T-helper 2 cell treated with Interferon-gamma antibody and Interleukin-4, amounts not matched to agents 5 μg/mL and 100 μg/mL, for 36 hours (primary cell): ENCODE measurements around the gene PSME3IP1.

Experiments
- DNase-seq: peaks from one replicate; pipeline ENCODE4 v3.0.0; 2021; ENCODE audit warnings: low spot score
- H3K27ac Mint-ChIP-seq: one replicate; pipeline ENCODE4 v1.8.0; 2021; ENCODE audit warnings: mild to moderate bottlenecking, mixed read lengths
- H3K27me3 Mint-ChIP-seq: one replicate; pipeline ENCODE4 v1.8.0; 2021; ENCODE audit warnings: low read depth, mixed read lengths
- H3K36me3 Mint-ChIP-seq: one replicate; pipeline ENCODE4 v1.8.0; 2021; ENCODE audit warnings: low read depth, mixed read lengths
- H3K4me1 Mint-ChIP-seq: one replicate; pipeline ENCODE4 v1.8.0; 2021; ENCODE audit warnings: low read depth, mixed read lengths
- H3K4me3 Mint-ChIP-seq: one replicate; pipeline ENCODE4 v1.8.0; 2022; ENCODE audit warnings: mild to moderate bottlenecking, moderate library complexity, mixed read lengths
- H3K9me3 Mint-ChIP-seq: one replicate; pipeline ENCODE4 v1.8.0; 2021; ENCODE audit warnings: mixed read lengths

The PSME3IP1 gene

DNA sequence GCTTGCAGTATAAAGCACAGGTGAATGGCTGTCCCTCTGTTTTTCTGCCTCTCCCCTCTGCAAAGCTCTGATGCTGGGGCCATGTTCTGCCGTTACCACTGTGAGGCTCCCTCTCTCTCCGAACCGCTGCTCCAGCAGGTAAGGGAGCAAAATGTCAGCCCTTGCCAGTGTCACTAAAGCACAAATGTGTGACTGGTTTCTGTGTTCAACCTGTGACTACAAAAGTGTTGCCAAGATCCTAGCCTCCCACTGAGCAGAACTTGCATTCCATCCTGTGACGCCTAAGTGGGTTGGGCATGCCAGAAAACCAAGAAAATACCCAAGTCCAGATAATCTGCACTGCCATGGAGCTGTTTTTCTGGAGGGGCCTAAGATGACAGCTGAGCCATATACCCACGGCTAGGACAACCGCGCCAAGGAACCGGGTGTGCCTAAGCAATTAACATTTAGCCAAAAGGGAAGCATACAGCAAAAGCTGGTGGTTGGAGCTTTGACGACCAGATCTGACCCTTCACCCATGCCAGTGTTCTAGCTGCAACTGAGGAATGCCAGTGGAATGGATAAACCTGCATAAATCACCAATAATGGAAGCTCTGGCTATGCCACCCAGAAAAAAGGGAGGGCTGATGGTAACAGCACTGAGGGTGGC is 35.0 kb downstream of the PSME3IP1 start:
- no peak for DNase-seq
- Mint-ChIP-seq H3K4me3 (no peak overlapping the region), H3K27ac (peak overlapping the region; percentile 32)

DNA sequence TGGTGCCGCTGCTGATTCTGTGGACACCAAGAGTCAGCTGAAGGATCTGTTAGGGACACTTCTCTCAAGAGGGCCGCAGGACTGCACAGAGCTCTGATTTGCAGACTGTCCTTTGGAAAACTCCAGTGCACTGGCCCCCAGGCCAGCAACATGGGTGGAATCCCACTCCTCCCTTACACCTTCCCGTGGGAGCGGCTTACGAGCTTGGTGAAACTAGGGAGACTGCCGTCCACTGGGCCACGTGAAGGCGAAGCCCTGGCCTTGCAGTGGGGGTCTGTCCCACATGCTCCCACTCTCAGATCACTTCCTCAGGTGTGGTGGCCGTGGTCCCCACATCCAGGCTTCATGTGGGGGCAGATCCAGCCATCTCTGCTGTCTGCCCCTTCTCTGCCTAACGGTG is 36.4 kb downstream of the PSME3IP1 start:
- Mint-ChIP-seq H3K36me3 (peaks cover 24% of the 10 kb centered on the region), H3K27ac (no peak overlapping the region), H3K27me3 (no peaks in the 10 kb centered on the region), H3K4me3 (no peak overlapping the region), H3K4me1 (peaks cover 5% of the 10 kb centered on the region), H3K9me3 (no peaks in the 10 kb centered on the region)
- no peak for DNase-seq

More for the DNA sequence above, 35.0 kb downstream of the PSME3IP1 start:
- no peaks in the 10 kb centered on the region for H3K27me3 Mint-ChIP-seq
- H3K4me1 Mint-ChIP-seq, result peaks cover 5% of the 10 kb centered on the region
- no peaks in the 10 kb centered on the region for H3K9me3 Mint-ChIP-seq
- H3K36me3 Mint-ChIP-seq, result peaks cover 26% of the 10 kb centered on the region

- Mint-ChIP-seq H3K4me1 (peaks cover 5% of the 10 kb centered on the region), H3K36me3 (peaks cover 14% of the 10 kb centered on the region), H3K27ac (no peak overlapping the region), H3K9me3 (no peaks in the 10 kb centered on the region), H3K4me3 (no peak overlapping the region), H3K27me3 (no peaks in the 10 kb centered on the region)
- DNase-seq, result no peak
Measured at GRCh38 chr16:57148481-57148880, 37.4 kb downstream of the PSME3IP1 start.

DNA sequence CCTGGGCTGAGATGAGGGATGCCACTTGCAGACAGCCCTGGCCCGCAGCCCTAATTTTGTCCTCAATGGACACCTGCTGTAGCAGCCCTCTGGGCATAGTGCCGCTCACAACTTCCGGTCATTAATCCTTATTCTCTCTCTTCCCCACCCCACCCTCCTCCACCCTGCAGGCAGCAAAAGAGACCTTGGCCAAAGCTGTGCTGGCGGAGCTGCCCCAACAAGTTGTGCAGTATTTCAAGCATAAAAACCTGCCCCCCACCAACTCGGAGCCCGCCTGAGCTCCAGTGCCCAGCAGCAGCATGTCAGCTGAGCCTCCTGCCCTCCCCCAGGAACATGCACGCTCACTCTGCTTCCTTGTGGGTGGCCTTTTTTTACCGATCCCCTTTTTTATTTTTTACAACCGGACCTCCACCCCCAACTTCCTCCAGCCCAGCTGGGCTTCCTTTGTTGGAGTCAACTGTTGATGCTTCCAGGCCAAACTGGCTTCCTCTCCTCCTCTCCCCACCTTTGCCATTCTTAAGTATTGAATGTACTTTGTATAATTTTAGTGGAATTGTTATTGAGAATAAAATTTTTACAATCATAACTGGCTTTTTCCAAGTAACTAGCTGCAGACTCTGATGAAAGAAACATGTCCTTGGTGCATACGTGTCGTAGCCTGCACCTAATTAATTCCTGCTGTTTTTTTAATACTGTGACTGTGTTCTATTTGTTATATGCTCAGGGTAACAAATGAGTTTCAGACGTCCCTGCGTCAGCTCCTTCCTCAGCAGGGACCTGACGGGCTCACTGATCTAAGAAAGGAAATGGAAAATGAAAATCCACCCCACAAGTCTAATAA is 38.2 kb downstream of the PSME3IP1 start:
- Mint-ChIP-seq H3K27me3 (no peaks in the 10 kb centered on the region), H3K36me3 (peaks cover 6% of the 10 kb centered on the region), H3K9me3 (no peaks in the 10 kb centered on the region), H3K27ac (no peak overlapping the region), H3K4me3 (no peak overlapping the region), H3K4me1 (peaks cover 6% of the 10 kb centered on the region)
- no peak for DNase-seq

DNA sequence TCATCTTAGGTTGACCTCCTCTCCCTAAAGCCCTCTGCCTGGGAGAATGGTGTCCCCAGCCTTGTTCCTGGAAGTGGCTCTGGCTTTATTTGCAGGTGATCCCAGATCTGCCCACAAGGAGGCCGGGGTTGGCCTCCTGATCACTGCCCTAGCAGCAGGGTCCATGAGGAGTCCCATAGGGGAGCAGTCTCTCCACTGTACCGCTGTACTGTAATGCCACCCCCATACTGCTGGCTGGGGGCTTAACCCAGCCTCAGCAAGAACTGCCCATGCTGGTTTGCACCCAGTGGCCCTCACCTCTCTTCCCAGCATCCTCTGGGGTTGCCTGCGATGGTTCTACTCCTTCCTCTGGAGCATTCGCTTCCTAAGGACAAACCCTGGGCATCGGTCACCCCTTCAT is 39.1 kb downstream of the PSME3IP1 start:
- H3K4me1 Mint-ChIP-seq, result peaks cover 12% of the 10 kb centered on the region
- no peaks in the 10 kb centered on the region for H3K27me3 Mint-ChIP-seq

DNA sequence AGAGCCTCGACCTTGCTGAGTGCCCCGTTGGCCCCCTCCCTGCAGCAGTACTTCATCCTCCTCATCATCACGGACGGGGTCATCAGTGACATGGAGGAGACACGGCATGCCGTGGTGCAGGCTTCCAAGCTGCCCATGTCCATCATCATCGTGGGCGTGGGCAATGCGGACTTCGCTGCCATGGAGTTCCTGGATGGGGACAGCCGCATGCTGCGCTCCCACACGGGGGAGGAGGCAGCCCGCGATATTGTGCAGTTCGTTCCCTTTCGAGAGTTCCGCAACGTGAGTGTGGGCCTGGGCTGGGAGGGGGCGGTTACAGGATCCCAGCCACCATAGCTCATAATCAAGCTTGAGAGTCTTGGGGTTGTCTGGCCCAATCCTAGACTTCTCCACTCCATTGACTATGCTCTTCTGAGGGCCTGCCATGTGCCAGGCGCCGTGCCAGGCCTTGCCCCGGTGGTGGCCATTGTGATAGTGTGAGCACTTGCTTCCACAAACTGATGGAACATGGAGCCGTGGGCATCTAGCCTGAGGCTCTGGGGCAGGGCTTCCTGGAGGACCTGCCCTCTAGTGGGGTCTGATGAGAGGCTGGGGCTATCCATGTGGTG is 39.7 kb downstream of the PSME3IP1 start:
- H3K27me3 Mint-ChIP-seq, result no peaks in the 10 kb centered on the region
- H3K36me3 Mint-ChIP-seq, result no peaks in the 10 kb centered on the region
- no peaks in the 10 kb centered on the region for H3K9me3 Mint-ChIP-seq
- no peak overlapping the region for H3K27ac Mint-ChIP-seq
- H3K4me3 Mint-ChIP-seq, result no peak overlapping the region
- peaks cover 16% of the 10 kb centered on the region for H3K4me1 Mint-ChIP-seq
- DNase-seq, result no peak

More for the DNA sequence above, 39.1 kb downstream of the PSME3IP1 start:
- H3K9me3 Mint-ChIP-seq, result no peaks in the 10 kb centered on the region
- no peak for DNase-seq
- no peaks in the 10 kb centered on the region for H3K36me3 Mint-ChIP-seq
- no peak overlapping the region for H3K4me3 Mint-ChIP-seq
- no peak overlapping the region for H3K27ac Mint-ChIP-seq

DNA sequence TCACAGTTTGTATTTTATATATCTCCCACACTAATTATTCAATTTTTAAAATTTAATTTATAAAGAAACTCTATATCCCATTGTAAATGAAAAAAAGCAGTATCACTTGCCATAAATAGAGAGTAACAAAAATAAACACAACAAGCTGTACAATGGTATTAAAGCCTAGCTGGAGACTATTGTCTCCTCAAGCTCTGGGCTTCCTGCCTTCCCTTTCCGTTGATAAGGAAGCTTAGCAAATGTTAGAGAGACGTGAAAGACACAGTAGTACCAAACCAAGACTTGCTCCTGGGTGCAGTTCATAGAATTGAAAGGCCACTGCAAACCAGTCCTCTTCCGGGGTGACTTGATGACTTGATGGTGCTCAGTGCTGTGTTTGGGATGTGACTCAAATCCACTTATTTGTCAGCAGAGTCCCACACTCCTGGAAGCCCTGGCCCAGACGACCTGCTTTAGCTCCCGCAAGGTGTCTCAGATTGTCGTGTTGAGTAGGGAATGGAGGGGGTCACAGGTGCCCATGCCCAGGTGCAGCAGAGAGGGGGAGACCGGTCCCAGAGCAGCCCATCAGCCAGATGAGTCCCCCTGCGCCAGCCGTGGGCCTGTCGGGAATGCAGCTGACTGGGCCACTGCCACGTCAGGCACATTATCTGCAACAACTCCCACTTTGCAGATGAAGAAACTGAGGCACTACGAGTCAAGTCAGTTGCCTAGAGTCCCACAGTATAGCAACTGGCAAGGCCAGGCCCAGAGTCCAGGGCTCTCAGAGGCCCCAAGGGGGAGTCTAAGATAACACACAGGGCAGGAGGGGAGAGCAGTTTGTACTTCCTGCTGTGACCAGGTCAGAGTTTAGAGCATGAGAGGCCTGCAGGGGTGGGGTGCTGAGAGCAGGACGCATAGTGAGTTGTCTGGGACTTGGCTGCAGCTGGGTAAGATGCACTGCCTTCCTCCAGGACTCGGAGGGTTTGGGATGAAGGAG is 40.5 kb downstream of the PSME3IP1 start:
- DNase-seq, result no peak
- Mint-ChIP-seq H3K4me3 (no peak overlapping the region), H3K27ac (peak overlapping the region; percentile 26), H3K27me3 (no peaks in the 10 kb centered on the region), H3K4me1 (peaks cover 16% of the 10 kb centered on the region), H3K36me3 (no peaks in the 10 kb centered on the region), H3K9me3 (no peaks in the 10 kb centered on the region)

- H3K27me3 Mint-ChIP-seq, result no peaks in the 10 kb centered on the region
- H3K27ac Mint-ChIP-seq, result no peak overlapping the region
- no peak for DNase-seq
- peaks cover 16% of the 10 kb centered on the region for H3K4me1 Mint-ChIP-seq
- H3K36me3 Mint-ChIP-seq, result no peaks in the 10 kb centered on the region
- no peaks in the 10 kb centered on the region for H3K9me3 Mint-ChIP-seq
- no peak overlapping the region for H3K4me3 Mint-ChIP-seq
Measured at GRCh38 chr16:57144027-57144426, 41.8 kb downstream of the PSME3IP1 start.

DNA sequence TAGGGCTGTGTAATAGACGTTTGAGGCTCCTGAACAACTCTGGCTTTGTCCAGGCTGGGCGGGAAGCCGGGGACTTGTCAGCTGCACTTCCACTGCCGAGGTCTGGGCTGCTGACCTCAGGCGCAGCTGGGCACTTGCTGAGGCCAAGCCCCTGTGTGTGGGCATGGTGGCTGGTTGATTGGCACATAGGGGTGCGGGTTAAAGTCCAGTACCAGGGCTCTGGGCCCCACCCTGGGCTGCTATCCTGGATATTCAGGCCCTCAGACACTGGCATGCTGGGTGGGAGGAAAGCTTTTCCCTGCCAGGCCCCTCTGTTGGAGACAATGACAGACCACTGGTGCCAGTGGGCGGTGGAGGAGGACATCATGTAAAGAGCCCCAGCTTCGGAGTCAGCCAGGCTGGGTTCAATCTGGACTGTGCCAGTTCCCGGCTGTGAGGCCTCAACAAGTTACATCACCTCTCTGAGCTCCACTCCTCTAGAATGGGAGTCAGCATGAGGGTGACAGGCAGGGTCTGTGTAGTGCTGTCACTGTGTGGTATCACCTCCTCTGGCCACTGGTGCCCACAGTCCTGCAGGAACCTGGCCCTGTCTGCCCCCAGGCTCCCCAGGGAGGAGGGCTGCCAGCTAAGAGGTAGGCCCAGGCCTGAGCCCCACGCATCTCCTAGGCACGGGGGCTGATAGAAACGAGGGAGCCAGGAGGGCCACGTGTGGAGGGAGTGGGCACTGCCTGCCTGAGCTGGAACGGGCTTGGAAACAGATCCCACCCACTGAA is 42.5 kb downstream of the PSME3IP1 start:
- no peak overlapping the region for H3K27ac Mint-ChIP-seq
- no peak overlapping the region for H3K4me3 Mint-ChIP-seq
- H3K27me3 Mint-ChIP-seq, result no peaks in the 10 kb centered on the region
- H3K36me3 Mint-ChIP-seq, result no peaks in the 10 kb centered on the region
- no peak for DNase-seq
- H3K9me3 Mint-ChIP-seq, result no peaks in the 10 kb centered on the region
- H3K4me1 Mint-ChIP-seq, result peaks cover 16% of the 10 kb centered on the region

- peak overlapping the region; percentile 32 for H3K4me3 Mint-ChIP-seq
- no peaks in the 10 kb centered on the region for H3K36me3 Mint-ChIP-seq
- H3K27ac Mint-ChIP-seq, result peak overlapping the region; percentile 55
- no peaks in the 10 kb centered on the region for H3K27me3 Mint-ChIP-seq
- no peaks in the 10 kb centered on the region for H3K9me3 Mint-ChIP-seq
- peaks cover 13% of the 10 kb centered on the region for H3K4me1 Mint-ChIP-seq
- peak; percentile 22 for DNase-seq
Measured at GRCh38 chr16:57141822-57142631, 43.8 kb downstream of the PSME3IP1 start.

DNA sequence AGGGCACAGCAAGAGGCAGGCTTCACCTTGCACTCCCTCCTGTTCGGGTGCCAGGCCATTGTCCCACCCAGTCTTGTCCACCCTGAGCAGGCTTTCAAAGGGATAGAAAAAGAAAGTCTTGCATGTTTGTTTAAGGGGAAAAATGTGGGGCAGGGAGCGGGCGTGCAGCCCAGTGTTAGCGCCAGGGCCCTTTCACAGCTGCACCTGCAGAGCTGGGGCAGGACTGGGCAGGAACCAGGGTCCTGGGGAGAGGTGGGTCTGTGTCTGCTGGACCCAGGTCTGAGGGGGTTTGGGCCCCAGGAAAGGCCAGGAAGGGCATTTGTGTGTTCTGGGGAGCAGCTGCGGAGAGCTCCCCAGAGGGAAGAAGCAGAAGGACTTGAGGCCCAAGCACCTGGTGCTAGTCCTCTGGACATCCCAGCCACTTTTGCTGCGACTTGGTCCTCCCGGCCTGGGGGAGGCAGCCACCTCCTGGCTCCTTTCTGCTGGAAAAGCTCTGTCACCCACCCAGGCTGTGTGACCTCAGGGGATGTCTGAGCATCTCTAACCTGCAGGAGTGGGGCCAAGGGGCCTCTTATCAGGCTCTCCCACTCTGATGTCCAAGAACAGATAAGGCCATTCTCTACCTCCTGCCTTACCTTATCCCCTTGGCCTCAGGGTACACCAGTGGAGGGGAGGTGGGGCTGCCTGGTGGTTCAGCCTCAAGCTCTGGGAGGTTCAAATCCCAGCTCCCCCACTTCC is 44.7 kb downstream of the PSME3IP1 start:
- DNase-seq, result no peak
- H3K27ac Mint-ChIP-seq, result peak overlapping the region; percentile 20
- no peaks in the 10 kb centered on the region for H3K27me3 Mint-ChIP-seq
- H3K4me3 Mint-ChIP-seq, result no peak overlapping the region
- peaks cover 16% of the 10 kb centered on the region for H3K4me1 Mint-ChIP-seq
- no peaks in the 10 kb centered on the region for H3K36me3 Mint-ChIP-seq
- H3K9me3 Mint-ChIP-seq, result no peaks in the 10 kb centered on the region
